Coronary artery (tissue), 2 donors: ENCODE measurements around the gene COX8A.

Experiments
- DNase-seq: peaks from one replicate; pipeline ENCODE4 v3.0.0-alpha.2; 2017; ENCODE audit warnings: low spot score
- H3K27ac ChIP-seq, 2 donors: fragments of 200-600 bp; sonication (generic); one replicate each; pipeline ENCODE4 v1.5.1; 2016 to 2019
- H3K4me3 ChIP-seq: fragments of 200-600 bp; sonication (generic); 2 replicates; pipeline ENCODE4 v1.5.1; 2016; ENCODE audit warnings: mild to moderate bottlenecking, moderate library complexity
- CTCF ChIP-seq: fragments of 200-600 bp; sonication (generic); IDR thresholded peaks from one replicate; pipeline ENCODE4 v1.5.1; 2019; ENCODE audit warnings: antibody characterized with exemption

COX8A gene

GRCh38 chr11:64003807-64004589, 29.6 kb downstream of the COX8A start:
- no peak overlapping the region for H3K27ac ChIP-seq
- no peak for DNase-seq
- no peak for TF ChIP-seq CTCF
- no peak overlapping the region for H3K4me3 ChIP-seq

GRCh38 chr11:64004590-64004984, 30.2 kb downstream of the COX8A start:
- DNase-seq, result no peak
- no peak overlapping the region for H3K27ac ChIP-seq
- no peak overlapping the region for H3K4me3 ChIP-seq
- TF ChIP-seq CTCF, result no peak

- Histone ChIP-seq H3K4me3 (no peak overlapping the region), H3K27ac (no peak overlapping the region)
- no peak for DNase-seq
- TF ChIP-seq CTCF, result no peak
Measured at GRCh38 chr11:64005691-64006090, 31.3 kb downstream of the COX8A start.

- no peak for TF ChIP-seq CTCF
- Histone ChIP-seq H3K4me3 (no peak overlapping the region), H3K27ac (no peak overlapping the region)
- DNase-seq, result no peak
Measured at GRCh38 chr11:64006398-64006797, 32.0 kb downstream of the COX8A start.

- Histone ChIP-seq H3K4me3 (peak overlapping the region; percentile 75), H3K27ac (peak overlapping the region in 1 of 2 donors; percentile 63)
- no peak for DNase-seq
- TF ChIP-seq CTCF, result no peak
Measured at GRCh38 chr11:64007160-64007628, 32.8 kb downstream of the COX8A start.

GRCh38 chr11:64007629-64008282, 33.3 kb downstream of the COX8A start:
- TF ChIP-seq CTCF, result no peak
- DNase-seq, result no peak
- Histone ChIP-seq H3K4me3 (peak overlapping the region; percentile 75), H3K27ac (peak overlapping the region; percentile 13 to 63)
